ENCODE data around the gene PAX1. TPM values are rescaled to one million over a fixed set of nuclear protein-coding genes. Genes with fewer than 3 reads are reported as not detected.

The PAX1 gene
- total and polyA plus RNA-seq, 12 donors: not detected

DNA sequence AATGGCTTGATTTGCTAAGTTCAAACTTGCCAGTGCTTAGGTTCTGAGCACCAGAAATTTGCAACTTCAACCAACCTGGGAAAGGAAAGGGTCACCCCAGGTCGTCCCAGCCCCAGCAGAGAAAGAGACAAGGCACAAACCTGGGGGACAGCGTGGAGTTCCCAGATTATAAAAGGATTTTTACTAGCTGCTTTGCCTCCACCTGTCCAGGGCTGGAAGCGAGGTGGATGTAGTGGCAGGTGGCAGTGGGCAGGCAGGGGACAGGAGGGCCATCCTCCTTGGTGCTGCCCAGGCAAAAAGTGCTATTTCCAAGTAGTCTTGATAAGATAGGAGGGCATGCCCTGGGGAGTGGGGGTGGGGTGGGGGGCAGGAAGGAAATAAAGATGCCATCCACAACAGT lies 4.9 kb downstream of the PAX1 start:
- TF ChIP-seq, protein P1, sequence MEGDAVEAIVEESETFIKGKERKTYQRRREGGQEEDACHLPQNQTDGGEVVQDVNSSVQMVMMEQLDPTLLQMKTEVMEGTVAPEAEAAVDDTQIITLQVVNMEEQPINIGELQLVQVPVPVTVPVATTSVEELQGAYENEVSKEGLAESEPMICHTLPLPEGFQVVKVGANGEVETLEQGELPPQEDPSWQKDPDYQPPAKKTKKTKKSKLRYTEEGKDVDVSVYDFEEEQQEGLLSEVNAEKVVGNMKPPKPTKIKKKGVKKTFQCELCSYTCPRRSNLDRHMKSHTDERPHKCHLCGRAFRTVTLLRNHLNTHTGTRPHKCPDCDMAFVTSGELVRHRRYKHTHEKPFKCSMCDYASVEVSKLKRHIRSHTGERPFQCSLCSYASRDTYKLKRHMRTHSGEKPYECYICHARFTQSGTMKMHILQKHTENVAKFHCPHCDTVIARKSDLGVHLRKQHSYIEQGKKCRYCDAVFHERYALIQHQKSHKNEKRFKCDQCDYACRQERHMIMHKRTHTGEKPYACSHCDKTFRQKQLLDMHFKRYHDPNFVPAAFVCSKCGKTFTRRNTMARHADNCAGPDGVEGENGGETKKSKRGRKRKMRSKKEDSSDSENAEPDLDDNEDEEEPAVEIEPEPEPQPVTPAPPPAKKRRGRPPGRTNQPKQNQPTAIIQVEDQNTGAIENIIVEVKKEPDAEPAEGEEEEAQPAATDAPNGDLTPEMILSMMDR (IDR thresholded peaks at IDR 0.05): no peak
- H3K4me3 ChIP-seq: no peak overlapping the region
- ATAC-seq: no peak
- H3K36me3 ChIP-seq: no peaks in the 10 kb centered on the region
- WGBS, 2 donors: 0 to 4% methylated on average over 3 of the region's 3 CpGs
- DNase-seq: no peak
- intact Hi-C loops (cut with DNase I): loop anchor here in 3 of 10 donors (10.0 kb wide), 4 partner anchors 394 to 604 kb away; no protein-coding TSS in a partner anchor
- H3K4me1 ChIP-seq: peaks cover 0 to 11% (median 5%) of the 10 kb centered on the region in 9 donors
- peaks cover 32 to 100% (median 98%) of the 10 kb centered on the region in 7 donors for H3K27me3 ChIP-seq
- H3K27ac ChIP-seq: no peak overlapping the region
- H3K9me3 ChIP-seq: no peaks in the 10 kb centered on the region

DNA sequence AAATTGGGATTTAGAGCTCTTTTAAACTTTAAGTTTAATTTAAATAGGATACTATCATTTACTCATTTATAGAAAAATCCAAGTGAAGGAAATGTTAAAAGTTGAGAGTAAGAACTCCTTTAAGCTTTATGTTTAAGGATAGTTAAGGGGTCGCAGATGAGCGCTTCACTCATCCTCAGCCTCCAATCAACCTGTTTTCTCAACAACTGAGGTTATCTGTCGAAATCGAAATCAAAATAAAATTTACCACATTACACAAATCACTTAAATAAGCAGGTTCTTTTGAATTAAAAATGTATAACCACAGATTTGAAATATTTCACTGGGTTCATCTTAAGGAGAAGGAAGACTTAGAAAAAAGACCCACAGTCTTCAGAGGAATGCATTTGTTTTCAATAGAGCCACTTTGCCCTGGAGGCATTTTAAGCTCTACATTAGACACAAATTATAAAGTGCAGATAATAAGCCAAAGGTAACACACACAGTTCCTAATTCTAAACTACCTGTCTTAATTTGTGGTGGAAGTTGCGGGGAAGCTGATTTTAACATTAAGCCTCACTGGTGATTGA lies 5.5 kb downstream of the PAX1 start:
- H3K9me3 ChIP-seq: no peaks in the 10 kb centered on the region
- TF ChIP-seq, protein P1 (IDR thresholded peaks at IDR 0.05): no peak
- intact Hi-C loops (cut with DNase I): loop anchor here in 3 of 10 donors (10.0 kb wide), 4 partner anchors 394 to 604 kb away; no protein-coding TSS in a partner anchor
- DNase-seq (no peak), ATAC-seq (no peak)
- peaks cover 0 to 10% (median 3%) of the 10 kb centered on the region in 9 donors for H3K4me1 ChIP-seq
- H3K36me3 ChIP-seq: no peaks in the 10 kb centered on the region
- H3K27me3 ChIP-seq: peaks cover 27 to 100% (median 98%) of the 10 kb centered on the region in 7 donors
- no peak overlapping the region for H3K4me3 ChIP-seq
- H3K27ac ChIP-seq: no peak overlapping the region
- 14 to 17% methylated on average over 5 of the region's 5 CpGs for WGBS, 2 donors

DNA sequence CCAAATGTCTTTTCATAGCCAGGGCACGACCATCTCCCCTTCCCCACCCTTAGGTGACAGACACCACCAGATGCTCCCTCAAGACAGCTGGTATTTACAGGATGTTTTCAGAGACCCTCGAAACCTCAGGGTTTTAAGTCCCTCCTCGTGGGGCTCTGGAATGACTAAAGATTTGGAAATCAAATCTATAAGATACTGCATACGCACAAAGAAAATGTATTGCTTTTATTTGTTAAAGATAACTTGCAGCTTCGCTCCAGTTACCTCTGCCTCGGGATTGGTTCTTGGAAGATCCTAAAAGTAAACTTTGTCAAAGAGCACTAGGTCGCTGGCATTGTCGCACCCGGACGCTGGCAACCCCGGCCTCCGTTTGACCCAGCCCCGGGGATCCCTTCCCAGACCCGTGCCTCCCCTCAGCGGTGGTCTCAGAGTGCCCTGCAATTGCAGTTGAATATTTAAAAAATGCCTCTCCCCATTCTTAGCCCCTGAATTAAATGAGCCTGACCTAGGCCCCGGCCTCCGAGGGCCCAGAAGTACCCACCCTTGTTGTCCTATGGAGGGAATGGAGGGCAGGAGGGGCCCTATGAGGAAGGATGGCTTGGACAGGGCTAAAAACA lies 7.1 kb downstream of the PAX1 start:
- ATAC-seq: no peak
- TF ChIP-seq, protein P1 (IDR thresholded peaks at IDR 0.05): no peak
- no peaks in the 10 kb centered on the region for H3K9me3 ChIP-seq
- intact Hi-C loops (cut with DNase I): loop anchor here in 3 of 10 donors (10.0 kb wide), 4 partner anchors 392 to 602 kb away; no protein-coding TSS in a partner anchor
- no peaks in the 10 kb centered on the region for H3K36me3 ChIP-seq
- peaks cover 15 to 98% (median 97%) of the 10 kb centered on the region in 7 donors for H3K27me3 ChIP-seq
- H3K27ac ChIP-seq: no peak overlapping the region
- no peak for DNase-seq
- no peak overlapping the region for H3K4me3 ChIP-seq
- 4 to 5% methylated on average over 17 of the region's 17 CpGs for WGBS, 2 donors
- H3K4me1 ChIP-seq: peaks cover 0 to 10% (median 0%) of the 10 kb centered on the region in 9 donors

DNA sequence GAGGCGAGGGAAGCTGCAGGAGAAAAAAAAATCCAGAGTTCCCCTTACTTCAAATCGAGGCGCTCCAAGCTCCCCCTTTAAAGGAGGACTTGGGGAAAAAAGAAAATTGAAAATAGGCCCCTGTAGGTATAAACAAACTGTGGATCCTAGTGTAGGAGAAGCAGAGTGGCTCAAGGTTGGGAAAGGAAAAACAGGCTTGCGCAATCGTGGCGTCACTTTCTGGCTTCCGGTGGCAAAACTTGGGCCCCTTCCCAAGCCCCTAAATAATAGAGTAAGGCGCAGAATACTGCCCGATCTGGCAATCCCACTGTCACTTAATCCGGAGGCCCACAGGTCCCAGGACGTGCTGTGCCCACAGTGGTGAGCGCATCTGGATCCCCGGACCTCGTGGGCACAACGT lies 8.0 kb downstream of the PAX1 start:
- H3K4me3 ChIP-seq: no peak overlapping the region

More for the DNA sequence above, 8.0 kb downstream of the PAX1 start:
- peaks cover 0 to 4% (median 0%) of the 10 kb centered on the region in 9 donors for H3K4me1 ChIP-seq
- TF ChIP-seq, protein P1 (IDR thresholded peaks at IDR 0.05): no peak
- ATAC-seq: no peak
- H3K36me3 ChIP-seq: no peaks in the 10 kb centered on the region
- WGBS, 2 donors: 2 to 3% methylated on average over 15 of the region's 15 CpGs
- H3K9me3 ChIP-seq: no peaks in the 10 kb centered on the region
- H3K27me3 ChIP-seq: peaks cover 6 to 98% (median 97%) of the 10 kb centered on the region in 7 donors
- H3K27ac ChIP-seq: no peak overlapping the region
- intact Hi-C loops (cut with DNase I): loop anchor here in 3 of 10 donors (10.0 kb wide), 4 partner anchors 391 to 601 kb away; no protein-coding TSS in a partner anchor
- DNase-seq: no peak
